ENCODE measurements around the gene TMEM140. TPM values are rescaled to one million over a fixed set of nuclear protein-coding genes. Genes with fewer than 3 reads are reported as not detected.
A peak's percentile ranks its signal among the peaks of the same experiment; 100 is the strongest.

Gene TMEM140
- total and polyA plus RNA-seq, 9 of the 15 experiments (the other 6 are each of a cell fraction or from before 2014, with no cell fraction given) = 0.03 to 0.82 (median 0.23) TPM

- no peak for TF ChIP-seq CHD7 (IDR thresholded peaks at IDR 0.05; ENCODE audit: low read depth, low read length)
- no peak for TF ChIP-seq SMARCB1 (IDR thresholded peaks at IDR 0.05; ENCODE audit: insufficient read length, low read depth)
- TF ChIP-seq GTF2E2 (tag; IDR thresholded peaks at IDR 0.05) = no peak
- TF ChIP-seq ZNF41 (CRISPR knock-in tag; conservative IDR thresholded peaks at IDR 0.05) = no peak
- no peak for TF ChIP-seq SMC3 (conservative IDR thresholded peaks at IDR 0.05; ENCODE audit: insufficient read depth, low read depth, low read length)
- peak; percentile 89 for TF ChIP-seq ARID4B (CRISPR knock-in tag; IDR thresholded peaks at IDR 0.05)
- no peak for TF ChIP-seq SMAD1 (IDR thresholded peaks at IDR 0.05; ENCODE audit: low read depth, low read length, partially characterized antibody)
- no peak for TF ChIP-seq CCNT2 (IDR thresholded peaks at IDR 0.05; ENCODE audit: borderline replicate concordance, extremely low read depth, insufficient read length, low read depth, low read length)
- peak; percentile 85 for TF ChIP-seq CREB1 (IDR thresholded peaks at IDR 0.05)
- TF ChIP-seq CREB1 (CRISPR knock-in tag; IDR thresholded peaks at IDR 0.05) = no peak; the same call in none of the 2 replicates
Observed at GRCh38 chr7:135211179-135211945, 63.5 kb downstream of the TMEM140 start, which contains the start of gene WDR91 (continued).

Measured in K562 (cell line).